ENCODE measurements around the gene CAPZA1.

The CAPZA1 gene

DNA sequence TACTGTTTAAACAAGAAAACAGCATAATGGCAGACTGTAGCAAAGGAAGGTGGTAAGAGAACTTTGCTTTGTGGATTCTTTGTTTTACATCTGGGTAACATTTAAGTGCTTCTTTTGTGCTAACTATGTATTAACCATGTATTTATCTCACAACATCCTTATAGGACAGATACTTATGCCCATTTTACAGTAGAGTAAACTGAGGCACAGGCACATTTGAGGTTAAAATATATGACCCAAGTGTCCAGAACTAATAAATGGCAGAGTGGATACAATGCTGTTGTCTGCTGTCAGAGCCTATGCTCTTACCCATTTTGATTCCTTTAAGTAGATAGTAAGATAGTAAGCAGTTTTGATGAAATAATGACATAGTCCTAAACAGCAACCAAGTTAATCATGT lies 7.3 kb downstream of the CAPZA1 start:
- TF ChIP-seq, protein P1, sequence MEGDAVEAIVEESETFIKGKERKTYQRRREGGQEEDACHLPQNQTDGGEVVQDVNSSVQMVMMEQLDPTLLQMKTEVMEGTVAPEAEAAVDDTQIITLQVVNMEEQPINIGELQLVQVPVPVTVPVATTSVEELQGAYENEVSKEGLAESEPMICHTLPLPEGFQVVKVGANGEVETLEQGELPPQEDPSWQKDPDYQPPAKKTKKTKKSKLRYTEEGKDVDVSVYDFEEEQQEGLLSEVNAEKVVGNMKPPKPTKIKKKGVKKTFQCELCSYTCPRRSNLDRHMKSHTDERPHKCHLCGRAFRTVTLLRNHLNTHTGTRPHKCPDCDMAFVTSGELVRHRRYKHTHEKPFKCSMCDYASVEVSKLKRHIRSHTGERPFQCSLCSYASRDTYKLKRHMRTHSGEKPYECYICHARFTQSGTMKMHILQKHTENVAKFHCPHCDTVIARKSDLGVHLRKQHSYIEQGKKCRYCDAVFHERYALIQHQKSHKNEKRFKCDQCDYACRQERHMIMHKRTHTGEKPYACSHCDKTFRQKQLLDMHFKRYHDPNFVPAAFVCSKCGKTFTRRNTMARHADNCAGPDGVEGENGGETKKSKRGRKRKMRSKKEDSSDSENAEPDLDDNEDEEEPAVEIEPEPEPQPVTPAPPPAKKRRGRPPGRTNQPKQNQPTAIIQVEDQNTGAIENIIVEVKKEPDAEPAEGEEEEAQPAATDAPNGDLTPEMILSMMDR (IDR thresholded peaks at IDR 0.05; ENCODE audit: low read depth, low read length, missing control alignments): no peak
- no peak overlapping the region for H3K4me3 ChIP-seq (ENCODE audit: low read depth, low read length)
- DNase-seq (ENCODE audit: low read depth): no peak

DNA sequence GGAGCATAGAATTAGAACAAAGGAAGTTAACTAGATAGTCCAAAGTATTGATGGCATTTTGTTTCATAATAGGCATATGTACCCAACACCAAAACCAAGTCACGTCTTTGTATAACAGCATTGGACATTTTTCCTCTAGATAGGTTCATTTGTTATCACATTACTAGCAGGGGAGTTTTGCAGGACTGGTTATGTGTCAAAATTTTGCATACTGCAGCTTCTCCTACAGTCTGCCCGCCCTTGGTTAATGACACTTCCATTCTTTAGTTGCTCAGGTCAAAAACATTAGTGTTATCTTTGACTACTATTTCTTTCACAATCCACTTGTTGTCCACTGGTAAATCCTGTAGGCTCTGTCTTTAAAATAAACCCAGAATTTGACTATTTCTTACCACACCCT lies 8.9 kb downstream of the CAPZA1 start:
- no peak for DNase-seq (ENCODE audit: low read depth)
- TF ChIP-seq, protein P1 (IDR thresholded peaks at IDR 0.05; ENCODE audit: low read depth, low read length, missing control alignments): no peak
- no peak overlapping the region for H3K4me3 ChIP-seq (ENCODE audit: low read depth, low read length)

DNA sequence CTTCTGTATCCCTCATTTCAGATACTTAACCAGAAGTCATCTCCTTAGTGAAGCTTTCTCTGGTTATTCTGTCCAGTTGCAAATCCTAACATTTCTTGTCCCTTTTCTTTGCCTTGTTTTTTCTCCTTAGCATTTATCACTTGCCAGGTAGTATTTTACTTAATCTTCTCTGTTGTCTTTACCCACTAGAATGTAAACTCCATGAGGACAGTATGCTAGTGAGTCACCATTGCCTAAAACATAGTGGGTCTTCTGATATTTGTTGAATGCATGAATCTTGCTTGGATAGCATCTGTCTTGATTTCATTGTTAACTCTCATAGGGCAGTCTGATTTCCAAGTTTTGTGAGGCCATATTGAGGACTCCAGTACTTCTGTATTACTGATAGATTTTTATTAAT lies 9.6 kb downstream of the CAPZA1 start:
- no peak for DNase-seq (ENCODE audit: low read depth)
- no peak overlapping the region for H3K4me3 ChIP-seq (ENCODE audit: low read depth, low read length)
- TF ChIP-seq, protein P1 (IDR thresholded peaks at IDR 0.05; ENCODE audit: low read depth, low read length, missing control alignments): no peak

DNA sequence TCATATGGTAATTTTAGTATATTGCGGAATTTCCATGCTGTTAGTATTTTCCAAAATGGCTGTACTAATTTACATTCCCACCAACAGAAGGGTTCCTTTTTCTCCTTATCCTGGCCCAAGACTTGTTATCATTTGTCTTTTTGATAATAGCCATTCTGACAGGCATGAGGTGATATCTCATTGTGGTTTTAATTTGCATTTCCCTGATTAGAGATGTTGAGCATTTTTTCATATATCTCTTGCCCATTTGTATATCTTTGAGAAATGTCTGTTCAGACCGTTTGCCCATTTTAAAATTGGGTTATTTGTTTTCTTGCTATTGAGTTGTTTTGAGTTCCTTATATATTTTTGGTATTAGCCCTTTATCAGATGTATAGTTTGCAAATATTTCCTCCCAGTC lies 14.0 kb downstream of the CAPZA1 start:
- H3K4me3 ChIP-seq (ENCODE audit: low read depth, low read length): no peak overlapping the region
- DNase-seq (ENCODE audit: low read depth): no peak
- TF ChIP-seq, protein P1 (IDR thresholded peaks at IDR 0.05; ENCODE audit: low read depth, low read length, missing control alignments): no peak

DNA sequence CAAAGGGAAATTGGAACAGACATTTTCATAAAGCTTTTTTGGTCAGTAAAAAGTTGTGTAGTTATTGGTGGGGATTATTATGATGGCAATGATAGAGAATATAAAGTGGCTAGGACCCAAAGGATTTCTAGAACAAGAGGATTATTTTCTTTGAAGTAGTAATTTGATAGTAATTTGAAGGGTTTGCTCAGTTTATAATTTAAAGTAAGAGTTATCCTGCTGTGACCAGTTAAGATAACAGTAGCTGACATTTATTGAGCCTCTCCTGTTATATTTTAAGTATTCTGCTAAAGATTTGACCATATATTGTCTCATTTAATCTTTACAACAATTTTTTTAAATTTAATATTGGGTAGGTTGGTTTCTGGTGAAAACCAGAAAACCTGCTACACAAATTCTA lies 14.7 kb downstream of the CAPZA1 start:
- no peak overlapping the region for H3K4me3 ChIP-seq (ENCODE audit: low read depth, low read length)
- TF ChIP-seq, protein P1 (IDR thresholded peaks at IDR 0.05; ENCODE audit: low read depth, low read length, missing control alignments): no peak
- no peak for DNase-seq (ENCODE audit: low read depth)

DNA sequence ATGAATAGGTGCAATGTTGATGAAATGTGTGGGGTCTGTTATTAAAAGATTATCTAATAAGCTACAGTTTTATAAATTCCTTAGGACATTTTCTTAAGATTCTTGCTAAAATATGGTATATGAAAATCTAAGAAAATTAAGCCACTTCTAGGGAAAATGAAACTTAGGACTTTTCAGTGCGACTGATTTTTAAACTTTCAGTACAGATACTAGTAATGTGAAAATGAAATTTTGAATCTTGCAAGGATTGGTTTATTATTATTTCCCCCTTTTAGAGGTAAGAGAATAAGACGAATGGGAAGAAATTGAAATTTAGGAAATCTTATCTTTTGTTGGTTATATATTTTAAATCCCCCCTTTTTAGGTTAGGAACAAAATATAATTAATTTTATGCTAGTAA lies 16.4 kb downstream of the CAPZA1 start:
- no peak overlapping the region; the same call in 1 of the 2 replicates for H3K4me3 ChIP-seq (ENCODE audit: low read depth, low read length)
- TF ChIP-seq, protein P1 (IDR thresholded peaks at IDR 0.05; ENCODE audit: low read depth, low read length, missing control alignments): no peak
- no peak for DNase-seq (ENCODE audit: low read depth)

DNA sequence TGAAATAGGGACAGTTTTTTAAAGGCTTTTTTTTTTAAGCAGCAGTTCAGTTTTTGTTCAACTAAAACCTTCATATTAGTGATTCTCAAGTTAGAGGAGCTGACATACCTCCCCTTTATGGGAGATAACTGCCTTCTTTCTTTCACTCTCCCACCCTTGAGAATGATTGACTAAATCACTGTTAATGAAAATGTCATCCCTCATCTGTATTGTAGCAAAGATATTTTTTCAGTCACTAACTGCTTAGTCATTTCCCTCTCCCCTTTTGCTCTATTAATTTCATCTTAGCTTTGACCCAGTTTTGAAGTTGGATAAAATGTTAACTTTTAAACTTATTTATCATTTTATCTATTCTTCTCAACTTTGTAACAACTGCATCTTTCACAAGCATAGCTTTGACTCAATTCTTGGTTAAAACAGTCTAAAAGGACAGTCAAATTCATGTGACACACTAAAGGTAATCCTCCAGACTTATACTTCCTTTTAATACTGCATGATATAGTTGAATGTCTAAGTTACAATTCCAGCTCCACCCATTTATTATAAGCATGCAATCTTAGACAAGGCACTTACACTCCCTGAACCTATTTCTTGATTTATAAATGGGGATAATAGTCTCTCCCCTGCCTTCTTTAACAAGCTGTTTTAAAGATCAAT lies 17.1 kb downstream of the CAPZA1 start:
- H3K4me3 ChIP-seq (ENCODE audit: low read depth, low read length): no peak overlapping the region
- TF ChIP-seq, protein P1 (IDR thresholded peaks at IDR 0.05; ENCODE audit: low read depth, low read length, missing control alignments): no peak
- no peak for DNase-seq (ENCODE audit: low read depth)
